AG10803 (cell line): Measurements from ENCODE around the gene VRTN.
A peak's percentile ranks its signal among the peaks of the same experiment; 100 is the strongest.

Experiments
- DNase-seq: peaks from one replicate; pipeline ENCODE4 v3.0.0; 2010; ENCODE audit warnings: low read depth
- H3K4me3 ChIP-seq: 2 replicates; pipeline ENCODE4 v1.5.1; 2011; ENCODE audit warnings: mild to moderate bottlenecking, low read length, control low read depth
- TF ChIP-seq, protein P1 (sequence below): conservative IDR thresholded peaks from 2 replicates; pipeline ENCODE4 v1.5.1; 2011; ENCODE audit warnings: mild to moderate bottlenecking, low read length, control low read depth, inconsistent platforms

Gene VRTN

DNA sequence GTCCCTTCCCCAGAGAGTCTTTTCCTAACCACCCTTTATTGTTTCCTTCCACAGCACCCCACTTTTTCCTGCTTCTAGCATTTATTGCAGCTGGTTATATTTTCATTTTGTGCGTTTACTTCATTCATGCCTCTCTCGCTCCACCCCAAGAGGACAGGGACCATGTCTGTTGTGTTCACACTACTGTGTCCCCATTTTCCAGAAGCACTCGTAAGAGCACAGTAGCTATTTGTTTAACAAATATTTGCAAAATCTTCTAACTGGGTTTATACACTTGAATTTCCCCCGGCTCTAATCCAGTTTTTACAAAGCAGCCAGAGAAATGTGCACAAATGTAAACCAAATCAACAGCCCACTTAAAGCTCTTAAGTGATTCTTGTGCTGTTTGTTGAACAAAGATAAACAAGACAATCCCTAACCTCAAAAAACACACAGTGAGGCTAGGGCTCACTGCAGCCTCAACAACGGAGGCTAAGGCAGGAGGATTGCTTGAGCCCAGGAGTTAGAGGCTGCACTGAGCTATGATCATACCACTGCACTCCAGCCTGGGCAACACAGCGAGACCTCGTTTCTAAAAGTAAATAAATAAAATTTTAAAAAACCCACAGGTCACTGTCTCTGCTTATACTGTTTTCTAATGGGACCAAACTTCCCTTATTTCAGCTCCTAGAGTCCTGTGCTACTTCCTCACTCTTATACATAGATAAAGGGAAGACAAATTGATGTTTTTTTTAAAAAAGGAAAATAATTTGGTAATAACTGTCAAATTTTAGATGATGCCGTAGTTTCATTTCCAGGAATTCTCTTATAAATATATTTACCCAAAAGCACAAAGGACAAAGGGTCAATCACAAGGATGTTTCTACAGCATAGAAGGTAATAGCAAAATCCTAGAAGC lies 38.9 kb upstream of the VRTN start:
- H3K4me3 ChIP-seq = no peak overlapping the region

DNA sequence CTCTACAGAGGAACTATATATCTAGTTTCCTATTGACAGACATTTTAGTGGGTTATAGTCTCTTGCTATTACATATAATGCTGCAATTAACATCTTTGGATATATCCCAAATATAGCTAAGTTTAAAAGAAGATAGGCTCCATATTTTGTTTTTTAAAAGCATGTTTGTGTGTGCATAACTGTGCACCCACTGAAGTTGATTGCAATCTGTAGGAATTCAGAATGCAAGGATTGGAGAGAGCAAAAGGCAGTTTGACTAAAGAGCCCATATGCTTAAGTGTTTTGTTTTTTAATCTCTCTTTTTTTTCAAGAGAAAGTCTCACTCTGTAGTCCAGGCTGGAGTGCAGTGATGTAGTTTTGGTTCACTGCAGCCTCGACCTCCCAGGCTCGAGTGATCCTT lies 36.1 kb upstream of the VRTN start:
- DNase-seq = no peak
- H3K4me3 ChIP-seq = no peak overlapping the region
- TF ChIP-seq, protein P1, sequence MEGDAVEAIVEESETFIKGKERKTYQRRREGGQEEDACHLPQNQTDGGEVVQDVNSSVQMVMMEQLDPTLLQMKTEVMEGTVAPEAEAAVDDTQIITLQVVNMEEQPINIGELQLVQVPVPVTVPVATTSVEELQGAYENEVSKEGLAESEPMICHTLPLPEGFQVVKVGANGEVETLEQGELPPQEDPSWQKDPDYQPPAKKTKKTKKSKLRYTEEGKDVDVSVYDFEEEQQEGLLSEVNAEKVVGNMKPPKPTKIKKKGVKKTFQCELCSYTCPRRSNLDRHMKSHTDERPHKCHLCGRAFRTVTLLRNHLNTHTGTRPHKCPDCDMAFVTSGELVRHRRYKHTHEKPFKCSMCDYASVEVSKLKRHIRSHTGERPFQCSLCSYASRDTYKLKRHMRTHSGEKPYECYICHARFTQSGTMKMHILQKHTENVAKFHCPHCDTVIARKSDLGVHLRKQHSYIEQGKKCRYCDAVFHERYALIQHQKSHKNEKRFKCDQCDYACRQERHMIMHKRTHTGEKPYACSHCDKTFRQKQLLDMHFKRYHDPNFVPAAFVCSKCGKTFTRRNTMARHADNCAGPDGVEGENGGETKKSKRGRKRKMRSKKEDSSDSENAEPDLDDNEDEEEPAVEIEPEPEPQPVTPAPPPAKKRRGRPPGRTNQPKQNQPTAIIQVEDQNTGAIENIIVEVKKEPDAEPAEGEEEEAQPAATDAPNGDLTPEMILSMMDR = no peak

More for the DNA sequence above, 38.9 kb upstream of the VRTN start:
- TF ChIP-seq, protein P1 = no peak
- no peak for DNase-seq

DNA sequence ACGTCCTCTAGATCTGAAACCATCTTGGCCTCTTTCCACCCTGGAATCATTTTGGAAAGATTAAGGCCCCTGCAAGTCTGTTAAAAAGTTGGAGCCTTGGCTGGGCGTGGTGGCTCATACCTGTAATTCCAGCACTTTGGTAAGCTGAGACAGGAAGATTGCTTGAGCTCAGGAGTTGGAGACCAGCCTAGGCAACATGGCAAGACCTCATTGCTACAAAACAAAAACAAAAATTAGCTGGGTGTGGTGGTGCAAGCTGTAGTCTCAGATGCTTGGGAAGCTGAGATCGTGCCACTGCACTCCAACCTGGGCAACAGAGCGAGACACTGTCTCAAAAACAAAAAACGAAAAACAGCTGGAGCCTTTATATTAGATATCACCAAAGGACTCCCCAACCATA lies 34.7 kb upstream of the VRTN start:
- H3K4me3 ChIP-seq = no peak overlapping the region
- no peak for DNase-seq
- TF ChIP-seq, protein P1 = no peak

DNA sequence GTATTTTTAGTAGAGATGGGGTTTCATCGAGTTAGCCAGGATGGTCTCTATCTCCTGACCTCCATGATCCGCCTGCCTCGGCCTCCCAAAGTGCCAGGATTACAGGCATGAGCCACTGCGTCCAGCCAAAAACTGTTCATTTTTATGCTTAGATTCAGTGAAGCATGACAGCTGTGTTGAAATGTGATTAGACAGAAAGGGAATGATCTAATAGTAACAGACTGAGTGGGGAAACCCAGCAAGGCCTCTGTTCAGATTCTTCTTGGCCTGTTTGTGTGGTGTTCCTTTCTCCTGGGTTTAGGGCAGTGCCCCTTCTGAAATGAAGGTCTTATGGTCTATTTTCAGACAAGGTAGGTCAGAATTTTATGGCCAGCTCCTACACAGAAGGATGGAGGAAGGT lies 33.7 kb upstream of the VRTN start:
- no peak for DNase-seq
- TF ChIP-seq, protein P1 = no peak
- no peak overlapping the region for H3K4me3 ChIP-seq

DNA sequence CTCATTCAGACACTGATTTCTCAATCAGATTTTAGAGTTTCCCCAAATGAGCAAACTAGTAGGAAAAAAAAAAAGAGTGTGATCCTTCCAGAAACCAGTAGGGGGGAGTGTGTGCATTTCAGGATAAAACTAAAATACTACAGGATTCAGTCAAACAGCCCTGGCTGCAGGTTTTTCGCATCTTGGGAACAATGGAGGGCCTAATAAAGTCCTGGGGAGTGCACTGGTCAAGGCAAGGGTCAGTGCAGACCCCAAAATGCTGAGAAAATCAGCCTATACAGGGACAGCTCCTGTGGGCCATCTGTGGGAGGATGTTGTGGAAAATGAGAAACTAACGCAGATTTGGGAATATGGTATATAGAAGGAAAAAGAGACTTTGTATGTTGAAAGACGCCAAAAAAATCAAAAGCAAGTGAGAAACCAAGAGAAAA lies 23.3 kb upstream of the VRTN start:
- peak; percentile 52 for DNase-seq
- H3K4me3 ChIP-seq = no peak overlapping the region
- TF ChIP-seq, protein P1 = peak; percentile 79

DNA sequence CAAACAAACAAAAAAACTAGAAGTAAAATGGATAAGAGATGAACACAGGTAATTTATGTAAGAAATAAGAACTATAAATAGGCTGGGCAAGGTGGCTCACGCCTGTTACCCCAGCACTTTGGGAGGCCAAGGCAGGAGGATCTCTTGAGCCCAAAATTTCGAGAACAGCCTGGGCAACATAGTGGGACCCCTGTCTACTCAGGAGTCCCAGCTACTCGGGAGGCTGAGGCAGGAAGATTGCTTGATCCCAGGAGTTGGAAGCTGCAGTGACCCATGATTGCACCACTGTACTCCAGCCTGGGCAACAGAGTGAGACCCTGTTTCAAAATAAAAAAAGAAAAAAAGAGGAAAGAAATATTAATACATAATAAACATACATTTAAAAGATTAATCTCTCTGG lies 22.8 kb upstream of the VRTN start:
- no peak for DNase-seq
- TF ChIP-seq, protein P1 = no peak
- no peak overlapping the region for H3K4me3 ChIP-seq
